ENCODE results near the gene PDCD4.

GRCh38 chr10:110843796-110844616, 27.7 kb upstream of the PDCD4 start:
- TF ChIP-seq, protein P1, sequence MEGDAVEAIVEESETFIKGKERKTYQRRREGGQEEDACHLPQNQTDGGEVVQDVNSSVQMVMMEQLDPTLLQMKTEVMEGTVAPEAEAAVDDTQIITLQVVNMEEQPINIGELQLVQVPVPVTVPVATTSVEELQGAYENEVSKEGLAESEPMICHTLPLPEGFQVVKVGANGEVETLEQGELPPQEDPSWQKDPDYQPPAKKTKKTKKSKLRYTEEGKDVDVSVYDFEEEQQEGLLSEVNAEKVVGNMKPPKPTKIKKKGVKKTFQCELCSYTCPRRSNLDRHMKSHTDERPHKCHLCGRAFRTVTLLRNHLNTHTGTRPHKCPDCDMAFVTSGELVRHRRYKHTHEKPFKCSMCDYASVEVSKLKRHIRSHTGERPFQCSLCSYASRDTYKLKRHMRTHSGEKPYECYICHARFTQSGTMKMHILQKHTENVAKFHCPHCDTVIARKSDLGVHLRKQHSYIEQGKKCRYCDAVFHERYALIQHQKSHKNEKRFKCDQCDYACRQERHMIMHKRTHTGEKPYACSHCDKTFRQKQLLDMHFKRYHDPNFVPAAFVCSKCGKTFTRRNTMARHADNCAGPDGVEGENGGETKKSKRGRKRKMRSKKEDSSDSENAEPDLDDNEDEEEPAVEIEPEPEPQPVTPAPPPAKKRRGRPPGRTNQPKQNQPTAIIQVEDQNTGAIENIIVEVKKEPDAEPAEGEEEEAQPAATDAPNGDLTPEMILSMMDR (IDR thresholded peaks at IDR 0.05): no peak
- TF ChIP-seq POLR2A (IDR thresholded peaks at IDR 0.05): no peak
